ENCODE data around the gene AGAP1.
A peak's percentile ranks its signal among the peaks of the same experiment; 100 is the strongest.

The AGAP1 gene

DNA sequence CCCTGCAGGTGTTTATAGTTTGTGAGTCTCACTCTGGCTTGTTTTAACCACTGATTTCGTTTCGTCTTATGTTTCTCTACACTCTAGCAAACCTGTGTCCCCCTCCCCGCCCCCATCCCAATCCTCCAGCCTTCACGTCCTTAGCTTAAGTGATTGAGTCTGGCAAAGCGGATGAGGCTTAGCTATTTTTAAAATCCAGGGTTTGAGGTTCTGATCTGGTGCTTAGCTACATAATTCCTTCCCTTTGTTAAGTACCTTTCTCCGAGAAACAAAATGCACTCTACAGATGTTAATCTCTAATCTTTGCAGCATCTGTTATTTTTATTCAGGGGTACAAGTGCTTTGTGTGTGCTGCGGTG, 7.8 kb downstream of the AGAP1 start:
- no peaks in the 10 kb centered on the region for H3K9me3 ChIP-seq (ENCODE audit: control insufficient read depth, low read length)
- no peaks in the 10 kb centered on the region for H3K27me3 ChIP-seq (replicated peaks; ENCODE audit: control insufficient read depth, insufficient read depth, low read length)
- peaks cover 19% of the 10 kb centered on the region for H3K4me1 ChIP-seq (ENCODE audit: control insufficient read depth, insufficient read depth, low read length)
- DNase-seq (ENCODE audit: low read depth): no peak
- H3K4me3 ChIP-seq (ENCODE audit: low read length): no peak overlapping the region
- no peak overlapping the region for H3K9ac ChIP-seq (ENCODE audit: low read length)
- no peaks in the 10 kb centered on the region for H3K36me3 ChIP-seq (ENCODE audit: control insufficient read depth, insufficient read depth, low read length, severe bottlenecking)

DNA sequence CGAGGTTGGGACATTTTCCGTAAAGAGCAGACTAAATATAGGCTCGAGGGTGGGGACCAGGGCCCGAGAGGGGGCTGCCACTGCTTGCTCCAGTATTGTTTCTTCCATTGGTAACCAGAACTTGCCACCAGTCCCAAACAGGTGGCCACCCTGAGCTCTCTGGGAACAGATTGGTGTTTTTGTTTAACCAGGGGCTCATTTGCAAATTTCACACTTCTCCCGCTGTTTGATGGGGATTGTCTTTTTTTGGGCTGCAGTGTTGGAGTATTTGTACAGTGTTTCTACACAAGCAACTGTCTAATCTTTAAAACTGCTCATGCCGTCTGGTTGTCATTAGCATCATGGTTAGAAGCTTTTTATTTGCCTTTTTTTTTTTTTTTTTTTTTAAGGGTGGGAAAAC, 8.5 kb downstream of the AGAP1 start:
- Histone ChIP-seq H3K36me3 (ENCODE audit: control insufficient read depth, insufficient read depth, low read length, severe bottlenecking) (no peaks in the 10 kb centered on the region), H3K4me3 (ENCODE audit: low read length) (no peak overlapping the region), H3K27me3 (replicated peaks; ENCODE audit: control insufficient read depth, insufficient read depth, low read length) (no peaks in the 10 kb centered on the region), H3K9me3 (ENCODE audit: control insufficient read depth, low read length) (no peaks in the 10 kb centered on the region), H3K4me1 (ENCODE audit: control insufficient read depth, insufficient read depth, low read length) (peaks cover 19% of the 10 kb centered on the region), H3K9ac (ENCODE audit: low read length) (no peak overlapping the region)
- DNase-seq (ENCODE audit: low read depth): no peak

DNA sequence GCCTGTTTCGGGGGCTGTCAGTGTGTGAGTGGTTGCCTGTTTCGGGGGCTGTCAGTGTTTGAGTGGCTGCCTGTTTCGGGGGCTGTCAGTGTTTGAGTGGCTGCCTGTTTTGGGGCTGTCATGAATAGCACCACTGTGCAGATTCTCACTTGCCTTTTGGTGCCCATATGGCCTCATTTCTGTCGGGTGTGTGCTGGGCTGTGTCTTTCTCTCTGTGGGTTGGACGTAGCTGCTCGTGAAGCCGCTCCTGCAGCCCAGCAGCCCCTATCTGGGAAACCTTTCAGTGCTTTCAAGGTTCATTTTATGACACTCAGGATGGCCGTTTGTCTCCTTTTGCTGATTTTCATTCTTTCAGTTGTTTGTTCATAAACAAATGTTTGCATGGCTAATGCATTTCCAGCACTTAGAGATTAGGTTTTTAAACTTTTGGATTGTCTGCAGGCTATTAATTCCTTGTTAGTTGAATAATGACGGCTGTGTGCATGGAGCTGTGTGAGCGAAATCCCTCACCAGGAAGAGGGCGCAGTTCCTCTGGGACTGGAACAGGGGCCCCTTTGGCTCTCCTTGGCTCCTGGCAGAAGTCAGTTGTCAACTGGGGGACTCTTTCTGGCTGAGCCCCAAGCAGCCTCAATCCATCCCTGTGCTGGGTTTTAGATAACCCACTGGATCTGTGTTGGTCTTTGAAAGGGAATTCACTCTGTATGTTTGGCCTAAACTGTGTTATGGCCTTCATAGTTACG, 10.8 kb downstream of the AGAP1 start:
- H3K4me3 ChIP-seq (ENCODE audit: low read length): no peak overlapping the region
- H3K36me3 ChIP-seq (ENCODE audit: control insufficient read depth, insufficient read depth, low read length, severe bottlenecking): no peaks in the 10 kb centered on the region
- H3K9me3 ChIP-seq (ENCODE audit: control insufficient read depth, low read length): no peaks in the 10 kb centered on the region
- peaks cover 19% of the 10 kb centered on the region for H3K4me1 ChIP-seq (ENCODE audit: control insufficient read depth, insufficient read depth, low read length)
- no peak for DNase-seq (ENCODE audit: low read depth)
- no peaks in the 10 kb centered on the region for H3K27me3 ChIP-seq (replicated peaks; ENCODE audit: control insufficient read depth, insufficient read depth, low read length)
- no peak overlapping the region for H3K9ac ChIP-seq (ENCODE audit: low read length)

DNA sequence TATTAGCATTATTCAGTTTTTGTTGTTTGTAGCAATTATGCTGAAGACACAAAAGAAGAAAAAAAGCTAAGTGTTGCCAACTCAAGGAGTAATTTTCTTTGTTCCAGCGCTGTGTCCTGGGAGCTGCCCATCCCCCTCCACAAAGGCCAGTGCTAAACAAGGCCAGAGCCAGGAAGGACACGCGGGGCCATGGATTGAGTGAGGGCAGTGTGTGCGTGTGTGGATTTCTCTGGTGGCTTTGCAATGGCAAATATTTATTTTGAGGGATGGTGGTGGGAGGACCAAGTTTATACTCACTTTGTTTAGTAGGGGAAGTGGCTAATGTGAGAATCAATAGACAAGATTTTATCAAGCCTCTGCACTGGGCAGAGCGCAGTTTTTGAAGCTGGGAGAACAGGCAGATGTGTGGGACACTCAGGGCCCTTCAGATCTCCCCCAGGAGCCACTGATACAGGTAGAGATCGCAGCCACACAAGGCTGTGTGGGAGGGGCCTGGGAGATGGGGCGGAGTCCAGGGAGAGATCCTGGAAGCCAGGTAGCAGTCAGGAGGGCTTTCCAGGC, 11.4 kb downstream of the AGAP1 start:
- H3K4me3 ChIP-seq (ENCODE audit: low read length): no peak overlapping the region
- H3K9me3 ChIP-seq (ENCODE audit: control insufficient read depth, low read length): no peaks in the 10 kb centered on the region
- DNase-seq (ENCODE audit: low read depth): no peak
- H3K4me1 ChIP-seq (ENCODE audit: control insufficient read depth, insufficient read depth, low read length): peaks cover 19% of the 10 kb centered on the region
- no peak overlapping the region for H3K9ac ChIP-seq (ENCODE audit: low read length)
- H3K36me3 ChIP-seq (ENCODE audit: control insufficient read depth, insufficient read depth, low read length, severe bottlenecking): no peaks in the 10 kb centered on the region
- no peaks in the 10 kb centered on the region for H3K27me3 ChIP-seq (replicated peaks; ENCODE audit: control insufficient read depth, insufficient read depth, low read length)

DNA sequence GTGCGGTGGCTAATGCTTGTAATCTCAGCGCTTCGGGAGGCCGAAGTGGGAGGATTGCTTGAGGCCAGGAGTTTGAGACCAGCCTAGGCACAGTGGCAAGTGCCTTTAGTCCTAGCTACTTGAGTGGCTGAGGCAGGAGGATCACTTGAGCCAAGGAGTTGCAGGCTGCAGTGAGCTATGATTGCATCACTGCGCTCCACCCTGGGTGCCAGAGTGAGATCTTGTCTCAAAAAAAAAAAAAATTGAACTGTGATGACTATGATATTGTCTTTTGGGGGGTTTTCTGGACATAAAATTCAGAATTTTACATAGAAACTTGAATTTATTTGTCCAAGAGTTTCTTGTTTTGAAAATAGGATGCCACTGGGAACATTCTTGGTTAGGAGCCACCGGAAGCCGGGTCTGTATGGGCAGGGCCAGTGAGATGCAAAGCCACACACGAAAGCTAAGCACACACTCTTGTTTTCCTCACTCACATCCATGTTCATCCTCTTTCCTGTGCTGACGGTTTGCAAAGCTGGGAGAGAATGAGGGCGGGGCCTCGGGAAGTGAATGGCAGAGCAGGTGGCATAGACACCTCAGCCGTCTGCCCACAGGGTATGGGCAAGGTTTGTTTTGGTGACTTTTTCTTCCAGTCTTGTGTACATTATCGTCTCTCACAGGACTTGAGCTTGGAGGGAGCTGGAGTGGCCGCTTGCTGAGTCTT, 12.6 kb downstream of the AGAP1 start:
- Histone ChIP-seq H3K9me3 (ENCODE audit: control insufficient read depth, low read length) (no peaks in the 10 kb centered on the region), H3K4me1 (ENCODE audit: control insufficient read depth, insufficient read depth, low read length) (peaks cover 18% of the 10 kb centered on the region), H3K27me3 (replicated peaks; ENCODE audit: control insufficient read depth, insufficient read depth, low read length) (no peaks in the 10 kb centered on the region), H3K4me3 (ENCODE audit: low read length) (no peak overlapping the region), H3K9ac (ENCODE audit: low read length) (no peak overlapping the region), H3K36me3 (ENCODE audit: control insufficient read depth, insufficient read depth, low read length, severe bottlenecking) (no peaks in the 10 kb centered on the region)
- no peak for DNase-seq (ENCODE audit: low read depth)

DNA sequence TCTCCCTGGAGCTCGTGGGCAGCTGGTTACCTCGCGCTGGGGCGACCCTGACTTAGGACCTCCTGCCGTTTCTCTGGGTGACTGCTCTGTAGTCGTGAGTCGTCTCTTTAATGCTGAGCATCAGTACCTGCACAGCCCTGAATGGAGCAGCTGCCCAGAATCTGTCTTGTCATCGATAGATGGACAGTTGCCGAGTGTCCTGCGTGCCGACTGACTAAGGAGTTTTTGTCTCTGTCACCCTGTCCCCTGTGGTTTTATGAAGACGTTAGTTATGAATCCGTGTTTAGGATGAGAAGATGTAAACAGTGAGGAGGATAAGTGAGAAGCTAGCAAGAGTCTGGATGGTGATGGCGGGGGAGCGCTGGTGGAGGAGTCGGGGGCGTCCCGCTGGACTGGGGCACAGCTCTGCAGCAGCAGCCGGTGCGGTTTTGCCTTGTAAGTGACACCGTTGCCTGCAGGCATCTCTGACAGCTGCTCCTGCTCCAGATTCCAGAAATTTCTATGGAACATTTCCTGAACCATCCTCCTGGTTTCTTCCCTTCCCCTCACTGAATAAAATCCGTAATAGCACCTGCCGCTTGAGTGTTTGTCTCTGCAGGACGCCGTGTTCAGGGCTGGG, 13.3 kb downstream of the AGAP1 start:
- Histone ChIP-seq H3K36me3 (ENCODE audit: control insufficient read depth, insufficient read depth, low read length, severe bottlenecking) (no peaks in the 10 kb centered on the region), H3K4me3 (ENCODE audit: low read length) (no peak overlapping the region), H3K9me3 (ENCODE audit: control insufficient read depth, low read length) (no peaks in the 10 kb centered on the region), H3K4me1 (ENCODE audit: control insufficient read depth, insufficient read depth, low read length) (peaks cover 20% of the 10 kb centered on the region), H3K27me3 (replicated peaks; ENCODE audit: control insufficient read depth, insufficient read depth, low read length) (no peaks in the 10 kb centered on the region), H3K9ac (ENCODE audit: low read length) (no peak overlapping the region)
- DNase-seq (ENCODE audit: low read depth): no peak

DNA sequence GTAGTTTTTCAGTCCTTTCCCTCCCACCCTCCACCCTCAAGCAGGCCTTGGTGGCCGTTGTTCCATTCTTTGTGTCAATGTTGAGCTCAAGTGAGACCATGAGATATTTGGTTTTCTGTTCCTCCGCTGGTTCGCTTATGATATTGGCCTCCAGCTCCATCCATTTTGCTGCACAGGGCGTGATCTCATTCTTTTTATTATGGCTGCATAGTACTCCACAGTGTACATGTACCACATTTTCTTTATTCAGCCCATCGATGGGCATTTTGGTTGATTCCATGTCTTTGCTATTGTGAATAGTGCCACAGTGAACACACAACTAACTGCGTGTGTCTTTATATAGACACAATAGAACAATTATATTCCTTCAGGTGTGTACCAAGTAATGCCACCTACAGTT, 14.1 kb downstream of the AGAP1 start:
- Histone ChIP-seq H3K4me3 (ENCODE audit: low read length) (no peak overlapping the region), H3K36me3 (ENCODE audit: control insufficient read depth, insufficient read depth, low read length, severe bottlenecking) (no peaks in the 10 kb centered on the region), H3K9ac (ENCODE audit: low read length) (no peak overlapping the region), H3K4me1 (ENCODE audit: control insufficient read depth, insufficient read depth, low read length) (peaks cover 20% of the 10 kb centered on the region), H3K9me3 (ENCODE audit: control insufficient read depth, low read length) (no peaks in the 10 kb centered on the region), H3K27me3 (replicated peaks; ENCODE audit: control insufficient read depth, insufficient read depth, low read length) (no peaks in the 10 kb centered on the region)
- DNase-seq (ENCODE audit: low read depth): no peak

DNA sequence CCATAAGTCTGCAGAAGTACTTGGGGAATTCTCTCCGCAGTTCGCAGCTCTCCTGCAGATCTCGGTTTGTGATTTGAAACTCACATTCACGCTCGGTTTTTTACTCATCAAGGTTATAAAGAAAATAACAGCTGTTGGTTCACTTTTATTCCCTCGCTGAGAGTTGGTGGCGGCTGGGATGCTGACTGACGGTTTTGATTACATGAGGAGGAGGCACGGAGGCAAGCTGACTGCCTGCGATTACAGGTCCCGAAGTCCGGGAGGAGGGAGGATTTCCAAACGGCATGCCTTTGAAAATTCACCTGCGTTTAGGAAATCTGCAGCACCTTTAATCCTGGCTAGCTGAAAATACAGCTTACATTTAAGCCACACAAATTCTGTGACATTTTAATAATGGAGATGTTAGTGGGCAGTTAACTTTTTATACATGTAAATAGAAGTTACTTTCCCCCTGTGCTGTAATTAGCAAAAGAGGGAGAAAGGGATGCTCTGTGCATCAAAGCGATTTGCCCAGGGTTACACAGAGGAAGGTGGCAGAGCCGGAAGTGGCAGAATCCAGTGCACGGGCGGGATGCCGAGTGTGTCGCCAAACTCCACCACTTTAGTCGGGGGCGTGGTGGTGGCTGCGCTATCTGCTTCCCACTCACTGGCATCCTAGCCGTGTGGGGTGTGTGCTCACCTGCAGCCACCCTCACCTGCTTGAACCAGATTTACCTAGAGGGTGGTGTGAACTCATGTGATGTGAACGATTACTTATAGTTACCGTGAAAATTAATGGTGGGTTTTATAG, 14.7 kb downstream of the AGAP1 start:
- DNase-seq (ENCODE audit: low read depth): no peak
- Histone ChIP-seq H3K27me3 (replicated peaks; ENCODE audit: control insufficient read depth, insufficient read depth, low read length) (no peaks in the 10 kb centered on the region), H3K4me1 (ENCODE audit: control insufficient read depth, insufficient read depth, low read length) (peaks cover 20% of the 10 kb centered on the region), H3K9me3 (ENCODE audit: control insufficient read depth, low read length) (no peaks in the 10 kb centered on the region), H3K4me3 (ENCODE audit: low read length) (no peak overlapping the region), H3K9ac (ENCODE audit: low read length) (no peak overlapping the region), H3K36me3 (ENCODE audit: control insufficient read depth, insufficient read depth, low read length, severe bottlenecking) (no peaks in the 10 kb centered on the region)

DNA sequence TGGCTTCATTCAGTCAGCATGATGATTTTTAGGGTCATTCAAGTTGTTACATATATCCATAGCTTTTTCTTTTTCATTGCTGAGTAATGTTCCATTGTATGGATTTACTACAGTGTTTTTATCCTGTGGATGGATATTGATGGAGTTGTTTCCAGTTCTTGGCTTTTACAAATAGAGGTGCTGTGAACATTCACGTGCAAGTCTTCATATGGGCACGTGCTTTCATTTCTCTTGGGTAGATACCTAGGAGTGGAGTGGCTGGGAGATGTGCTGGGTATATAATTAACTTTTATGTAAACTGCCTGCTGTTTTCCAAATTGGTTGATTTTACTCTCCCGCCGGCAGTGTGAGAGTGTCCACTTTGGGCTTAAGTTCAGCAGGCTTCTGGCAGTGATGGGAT, 16.5 kb downstream of the AGAP1 start:
- no peak overlapping the region for H3K4me3 ChIP-seq (ENCODE audit: low read length)
- no peak for DNase-seq (ENCODE audit: low read depth)
- H3K4me1 ChIP-seq (ENCODE audit: control insufficient read depth, insufficient read depth, low read length): peaks cover 14% of the 10 kb centered on the region
- H3K9ac ChIP-seq (ENCODE audit: low read length): no peak overlapping the region
- no peaks in the 10 kb centered on the region for H3K27me3 ChIP-seq (replicated peaks; ENCODE audit: control insufficient read depth, insufficient read depth, low read length)
- H3K9me3 ChIP-seq (ENCODE audit: control insufficient read depth, low read length): no peaks in the 10 kb centered on the region
- no peaks in the 10 kb centered on the region for H3K36me3 ChIP-seq (ENCODE audit: control insufficient read depth, insufficient read depth, low read length, severe bottlenecking)

DNA sequence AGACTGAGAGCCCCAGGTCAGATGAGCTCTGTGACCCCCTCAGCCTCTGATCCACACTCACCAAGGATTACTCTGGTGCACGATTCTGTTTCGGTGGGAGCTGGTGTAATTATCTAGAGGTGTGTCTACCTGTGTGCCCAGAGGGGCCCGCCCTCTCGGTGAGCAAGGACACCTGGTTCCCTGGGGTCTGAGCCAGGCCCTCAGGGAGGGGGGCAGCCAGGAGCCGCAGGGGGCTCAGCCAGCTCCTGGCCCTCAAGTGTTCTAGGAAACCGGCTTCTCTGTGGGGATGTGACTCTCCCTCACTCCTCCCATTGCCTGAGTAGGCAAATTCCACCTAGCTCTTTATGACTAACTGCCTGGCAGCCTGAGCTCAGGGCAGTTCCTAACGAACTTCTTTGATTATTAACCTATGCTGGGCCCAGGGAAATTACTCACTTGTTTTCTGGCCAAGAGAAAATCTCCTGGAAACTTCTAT, 17.4 kb downstream of the AGAP1 start:
- Histone ChIP-seq H3K36me3 (ENCODE audit: control insufficient read depth, insufficient read depth, low read length, severe bottlenecking) (no peaks in the 10 kb centered on the region), H3K9ac (ENCODE audit: low read length) (no peak overlapping the region), H3K4me3 (ENCODE audit: low read length) (no peak overlapping the region), H3K27me3 (replicated peaks; ENCODE audit: control insufficient read depth, insufficient read depth, low read length) (no peaks in the 10 kb centered on the region), H3K9me3 (ENCODE audit: control insufficient read depth, low read length) (no peaks in the 10 kb centered on the region), H3K4me1 (ENCODE audit: control insufficient read depth, insufficient read depth, low read length) (peaks cover 13% of the 10 kb centered on the region)
- DNase-seq (ENCODE audit: low read depth): peak; percentile 55
